ENCODE results near the gene CD36. TPM values are rescaled to one million over a fixed set of nuclear protein-coding genes. Genes with fewer than 3 reads are reported as not detected.

Gene CD36
- total RNA-seq, 1 donor from 2014 or later, result not detected

- intact Hi-C loops (cut with micrococcal nuclease), result no loop called here
- no peak overlapping the region for H3K27ac Mint-ChIP-seq
- no peaks in the 10 kb centered on the region for H3K27me3 Mint-ChIP-seq
- no peaks in the 10 kb centered on the region for H3K9me3 Mint-ChIP-seq
- H3K4me1 Mint-ChIP-seq, result no peaks in the 10 kb centered on the region
- H3K4me3 Mint-ChIP-seq, result no peak overlapping the region
- H3K36me3 Mint-ChIP-seq (ENCODE audit: low read depth), result no peaks in the 10 kb centered on the region
- no peak for DNase-seq
Measured at GRCh38 chr7:80611779-80612178, 26.7 kb upstream of the CD36 start.

- H3K4me1 Mint-ChIP-seq, result no peaks in the 10 kb centered on the region
- intact Hi-C loops (cut with micrococcal nuclease), result no loop called here
- no peak overlapping the region for H3K4me3 Mint-ChIP-seq
Measured at GRCh38 chr7:80612880-80613279, 25.6 kb upstream of the CD36 start.

GRCh38 chr7:80613519-80613918 is 24.9 kb upstream of the CD36 start:
- no peak for DNase-seq
- intact Hi-C loops (cut with micrococcal nuclease), result no loop called here
- H3K36me3 Mint-ChIP-seq (ENCODE audit: low read depth), result no peaks in the 10 kb centered on the region
- H3K4me3 Mint-ChIP-seq, result no peak overlapping the region
- H3K4me1 Mint-ChIP-seq, result no peaks in the 10 kb centered on the region
- no peak overlapping the region for H3K27ac Mint-ChIP-seq
- H3K27me3 Mint-ChIP-seq, result no peaks in the 10 kb centered on the region
- H3K9me3 Mint-ChIP-seq, result no peaks in the 10 kb centered on the region

More at GRCh38 chr7:80612880-80613279, 25.6 kb upstream of the CD36 start:
- DNase-seq, result no peak
- no peaks in the 10 kb centered on the region for H3K36me3 Mint-ChIP-seq (ENCODE audit: low read depth)
- H3K27me3 Mint-ChIP-seq, result no peaks in the 10 kb centered on the region
- no peaks in the 10 kb centered on the region for H3K9me3 Mint-ChIP-seq
- H3K27ac Mint-ChIP-seq, result no peak overlapping the region

- Mint-ChIP-seq H3K27me3 (no peaks in the 10 kb centered on the region), H3K4me1 (no peaks in the 10 kb centered on the region), H3K27ac (no peak overlapping the region), H3K36me3 (ENCODE audit: low read depth) (no peaks in the 10 kb centered on the region), H3K4me3 (no peak overlapping the region), H3K9me3 (no peaks in the 10 kb centered on the region)
- intact Hi-C loops (cut with micrococcal nuclease), result no loop called here
- DNase-seq, result no peak
Measured at GRCh38 chr7:80614851-80615271, 23.6 kb upstream of the CD36 start.

DNA sequence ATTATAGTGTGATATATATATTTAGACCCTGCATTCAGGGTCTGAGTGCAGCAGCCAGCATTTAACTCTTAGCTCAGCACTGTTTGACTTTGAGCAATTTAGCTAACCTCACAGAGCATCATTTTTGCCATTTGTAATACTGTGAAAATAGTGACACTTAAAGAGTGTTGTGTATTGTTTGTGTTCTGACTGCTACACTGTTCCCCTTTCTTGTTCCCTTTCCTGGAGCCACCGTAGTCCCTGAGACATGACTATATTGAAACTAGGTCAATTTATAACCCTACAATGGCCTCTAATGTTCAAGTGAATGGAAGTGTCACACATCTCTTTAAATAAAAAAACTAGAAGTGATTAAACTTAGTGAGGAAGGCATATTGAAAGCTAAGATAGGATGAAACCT is 20.3 kb upstream of the CD36 start:
- Mint-ChIP-seq H3K27ac (no peak overlapping the region), H3K4me1 (no peaks in the 10 kb centered on the region), H3K4me3 (no peak overlapping the region), H3K9me3 (no peaks in the 10 kb centered on the region), H3K36me3 (ENCODE audit: low read depth) (no peaks in the 10 kb centered on the region), H3K27me3 (no peaks in the 10 kb centered on the region)
- no peak for DNase-seq
- intact Hi-C loops (cut with micrococcal nuclease), result no loop called here

- DNase-seq, result no peak
- Mint-ChIP-seq H3K27ac (no peak overlapping the region), H3K36me3 (ENCODE audit: low read depth) (no peaks in the 10 kb centered on the region), H3K4me3 (no peak overlapping the region), H3K4me1 (no peaks in the 10 kb centered on the region), H3K9me3 (no peaks in the 10 kb centered on the region), H3K27me3 (no peaks in the 10 kb centered on the region)
- intact Hi-C loops (cut with micrococcal nuclease), result no loop called here
Measured at GRCh38 chr7:80619741-80620140, 18.7 kb upstream of the CD36 start.

GRCh38 chr7:80622541-80622940 is 15.9 kb upstream of the CD36 start:
- no peak overlapping the region for H3K4me3 Mint-ChIP-seq
- no peak for DNase-seq
- no peaks in the 10 kb centered on the region for H3K36me3 Mint-ChIP-seq (ENCODE audit: low read depth)
- H3K4me1 Mint-ChIP-seq, result no peaks in the 10 kb centered on the region
- H3K9me3 Mint-ChIP-seq, result no peaks in the 10 kb centered on the region
- intact Hi-C loops (cut with micrococcal nuclease), result no loop called here
- no peaks in the 10 kb centered on the region for H3K27me3 Mint-ChIP-seq
- no peak overlapping the region for H3K27ac Mint-ChIP-seq

DNA sequence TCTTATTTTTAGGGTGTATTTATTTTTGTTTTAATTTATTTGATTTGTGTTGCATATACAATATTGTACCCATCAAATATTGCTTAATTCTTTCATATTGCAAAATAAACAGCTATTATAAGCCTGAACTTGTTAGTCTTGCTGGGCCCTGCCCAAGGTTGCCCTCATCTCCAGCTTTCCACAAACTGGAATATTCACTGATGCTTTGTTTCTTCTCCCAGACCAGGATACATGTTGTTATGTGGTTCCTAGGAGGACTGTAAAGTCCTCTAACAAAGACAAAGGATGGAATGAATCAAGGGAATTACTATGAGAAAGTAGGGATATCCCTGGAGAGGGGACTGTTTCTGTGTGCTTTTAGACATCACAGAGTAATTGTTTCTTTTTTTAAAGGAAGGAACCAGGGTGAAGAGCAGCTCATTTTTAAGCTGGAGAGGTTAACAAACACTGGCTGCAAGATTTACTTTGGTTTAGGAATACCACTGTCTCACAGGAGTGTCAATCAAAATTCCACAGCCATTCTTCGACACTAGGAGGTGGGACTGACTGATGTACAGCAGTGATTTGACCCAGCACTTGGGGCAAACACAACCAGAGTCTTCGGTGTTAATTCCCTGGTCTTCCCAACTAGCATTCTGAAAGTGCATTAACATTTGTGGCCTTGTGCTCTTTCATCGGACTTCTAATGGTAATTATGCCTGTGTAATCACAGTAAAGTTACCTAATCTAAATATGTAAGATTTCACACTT is 14.8 kb upstream of the CD36 start:
- no peaks in the 10 kb centered on the region for H3K9me3 Mint-ChIP-seq
- H3K4me1 Mint-ChIP-seq, result no peaks in the 10 kb centered on the region

GRCh38 chr7:80624763-80625162 is 13.7 kb upstream of the CD36 start:
- Mint-ChIP-seq H3K27ac (no peak overlapping the region), H3K27me3 (no peaks in the 10 kb centered on the region), H3K4me1 (no peaks in the 10 kb centered on the region), H3K9me3 (no peaks in the 10 kb centered on the region), H3K4me3 (no peak overlapping the region), H3K36me3 (ENCODE audit: low read depth) (no peaks in the 10 kb centered on the region)
- no peak for DNase-seq
- intact Hi-C loops (cut with micrococcal nuclease), result no loop called here

More for the DNA sequence above, 14.8 kb upstream of the CD36 start:
- Mint-ChIP-seq H3K27me3 (no peaks in the 10 kb centered on the region), H3K27ac (no peak overlapping the region), H3K4me3 (no peak overlapping the region), H3K36me3 (ENCODE audit: low read depth) (no peaks in the 10 kb centered on the region)
- no peak for DNase-seq
- intact Hi-C loops (cut with micrococcal nuclease), result no loop called here

- no peak for DNase-seq
- H3K27ac Mint-ChIP-seq, result no peak overlapping the region
- intact Hi-C loops (cut with micrococcal nuclease), result no loop called here
- H3K4me1 Mint-ChIP-seq, result no peaks in the 10 kb centered on the region
- no peaks in the 10 kb centered on the region for H3K9me3 Mint-ChIP-seq
- no peak overlapping the region for H3K4me3 Mint-ChIP-seq
- H3K27me3 Mint-ChIP-seq, result no peaks in the 10 kb centered on the region
- H3K36me3 Mint-ChIP-seq (ENCODE audit: low read depth), result no peaks in the 10 kb centered on the region
Measured at GRCh38 chr7:80629023-80629422, 9.4 kb upstream of the CD36 start.

DNA sequence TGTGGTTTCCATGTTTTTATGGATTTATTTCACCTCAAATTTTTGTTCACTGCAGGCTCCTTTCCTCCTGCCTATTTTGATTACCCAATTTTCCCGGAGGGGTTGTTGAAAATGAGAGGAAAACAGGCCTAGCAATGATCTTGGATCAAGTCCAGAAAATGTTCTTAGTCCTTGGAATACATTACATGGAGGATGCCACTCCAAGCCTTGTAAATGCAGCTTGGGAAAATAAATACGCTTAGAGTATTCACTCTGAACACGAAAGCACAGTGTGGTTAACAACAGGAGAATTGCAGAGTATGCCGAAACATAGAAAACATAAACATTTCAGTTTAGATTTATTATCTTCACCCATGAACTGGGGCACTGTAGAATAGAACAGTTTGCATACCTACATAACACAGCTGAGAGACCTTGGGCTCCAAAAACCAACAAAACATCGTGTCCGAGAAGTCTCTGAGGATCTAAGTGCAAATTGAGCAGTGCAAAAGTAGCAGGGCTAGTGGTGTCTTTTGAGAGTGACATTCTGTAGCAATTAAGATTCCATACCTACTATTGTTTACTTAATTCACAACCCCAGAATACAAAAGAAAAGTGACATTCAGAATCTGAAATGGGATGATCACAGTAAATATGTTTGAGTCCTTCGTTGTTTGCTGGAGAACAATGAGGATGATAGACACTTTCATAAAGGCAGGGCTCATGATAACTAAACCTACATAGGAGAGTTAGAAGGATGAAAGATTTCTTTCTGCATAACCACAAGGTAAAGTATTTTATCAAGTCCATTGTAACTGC is 7.6 kb upstream of the CD36 start:
- H3K9me3 Mint-ChIP-seq, result no peaks in the 10 kb centered on the region
- no peaks in the 10 kb centered on the region for H3K36me3 Mint-ChIP-seq (ENCODE audit: low read depth)
- no peak for DNase-seq
- H3K4me1 Mint-ChIP-seq, result no peaks in the 10 kb centered on the region
- intact Hi-C loops (cut with micrococcal nuclease), result no loop called here
- no peak overlapping the region for H3K4me3 Mint-ChIP-seq
- H3K27me3 Mint-ChIP-seq, result no peaks in the 10 kb centered on the region
- H3K27ac Mint-ChIP-seq, result no peak overlapping the region

GRCh38 chr7:80631421-80631820 is 7.0 kb upstream of the CD36 start:
- H3K27ac Mint-ChIP-seq, result no peak overlapping the region
- intact Hi-C loops (cut with micrococcal nuclease), result no loop called here
- DNase-seq, result no peak
- H3K4me1 Mint-ChIP-seq, result no peaks in the 10 kb centered on the region
- H3K4me3 Mint-ChIP-seq, result no peak overlapping the region
- H3K36me3 Mint-ChIP-seq (ENCODE audit: low read depth), result no peaks in the 10 kb centered on the region
- H3K9me3 Mint-ChIP-seq, result no peaks in the 10 kb centered on the region
- H3K27me3 Mint-ChIP-seq, result no peaks in the 10 kb centered on the region

DNA sequence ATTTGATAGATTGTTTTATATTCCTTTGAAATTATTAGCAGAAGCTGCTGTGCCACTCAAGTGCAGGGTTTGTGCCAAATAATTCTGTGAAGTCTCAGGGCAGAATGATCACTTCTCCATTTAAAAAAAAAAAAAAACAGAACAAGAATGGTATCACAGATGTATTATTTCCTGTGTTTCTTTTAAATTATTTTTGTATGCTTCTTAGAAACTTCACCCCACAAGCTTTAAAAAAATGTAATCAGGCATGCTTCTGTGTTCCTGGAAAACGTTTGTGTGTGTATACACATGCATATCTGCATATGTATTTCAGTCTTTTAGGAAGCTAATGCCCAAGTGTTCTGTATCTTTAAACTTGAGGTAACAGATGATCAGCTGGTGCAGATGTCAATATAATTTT is 6.3 kb upstream of the CD36 start:
- no peak overlapping the region for H3K27ac Mint-ChIP-seq

DNA sequence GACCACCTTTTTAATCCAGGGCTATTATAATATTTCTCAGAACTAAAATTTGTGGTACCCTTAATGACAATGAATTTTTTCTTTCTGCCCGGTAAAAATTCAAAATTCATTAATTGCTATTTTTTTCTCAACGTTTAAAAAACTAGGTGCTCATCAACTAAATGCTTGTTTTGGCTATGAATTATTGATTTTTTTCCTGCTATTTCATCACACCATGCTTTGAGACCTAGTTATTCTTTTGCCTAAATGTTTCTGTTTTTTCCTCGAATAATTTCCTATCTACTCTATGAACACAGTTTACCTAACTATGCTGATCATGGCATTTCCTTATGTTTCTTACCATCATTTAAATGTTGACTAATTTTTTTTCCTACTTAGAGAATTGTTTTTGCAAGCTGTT is 5.6 kb upstream of the CD36 start:
- no peak for DNase-seq
- Mint-ChIP-seq H3K27ac (no peak overlapping the region), H3K27me3 (no peaks in the 10 kb centered on the region), H3K4me1 (no peaks in the 10 kb centered on the region), H3K36me3 (ENCODE audit: low read depth) (no peaks in the 10 kb centered on the region), H3K9me3 (no peaks in the 10 kb centered on the region), H3K4me3 (no peak overlapping the region)
- intact Hi-C loops (cut with micrococcal nuclease), result no loop called here

More for the DNA sequence above, 6.3 kb upstream of the CD36 start:
- H3K36me3 Mint-ChIP-seq (ENCODE audit: low read depth), result no peaks in the 10 kb centered on the region
- no peak for DNase-seq
- no peaks in the 10 kb centered on the region for H3K4me1 Mint-ChIP-seq
- no peak overlapping the region for H3K4me3 Mint-ChIP-seq
- no peaks in the 10 kb centered on the region for H3K27me3 Mint-ChIP-seq
- H3K9me3 Mint-ChIP-seq, result no peaks in the 10 kb centered on the region
- intact Hi-C loops (cut with micrococcal nuclease), result no loop called here

Measured in activated CD4-positive, alpha-beta T cell treated with anti-CD3 and anti-CD28 coated beads, Interleukin-2, amount 10 ng/mL, durations not matched to agents 24 days and 14 days (primary cell).